Measurements from ENCODE around the gene USP19. TPM values are rescaled to one million over a fixed set of nuclear protein-coding genes. Genes with fewer than 3 reads are reported as not detected.

USP19 gene
- total RNA-seq, 1 donor from 2014 or later: 63.9 TPM

GRCh38 chr3:49098910-49099630 is 21.6 kb downstream of the USP19 start:
- ATAC-seq: no peak
- TF ChIP-seq, protein P1, sequence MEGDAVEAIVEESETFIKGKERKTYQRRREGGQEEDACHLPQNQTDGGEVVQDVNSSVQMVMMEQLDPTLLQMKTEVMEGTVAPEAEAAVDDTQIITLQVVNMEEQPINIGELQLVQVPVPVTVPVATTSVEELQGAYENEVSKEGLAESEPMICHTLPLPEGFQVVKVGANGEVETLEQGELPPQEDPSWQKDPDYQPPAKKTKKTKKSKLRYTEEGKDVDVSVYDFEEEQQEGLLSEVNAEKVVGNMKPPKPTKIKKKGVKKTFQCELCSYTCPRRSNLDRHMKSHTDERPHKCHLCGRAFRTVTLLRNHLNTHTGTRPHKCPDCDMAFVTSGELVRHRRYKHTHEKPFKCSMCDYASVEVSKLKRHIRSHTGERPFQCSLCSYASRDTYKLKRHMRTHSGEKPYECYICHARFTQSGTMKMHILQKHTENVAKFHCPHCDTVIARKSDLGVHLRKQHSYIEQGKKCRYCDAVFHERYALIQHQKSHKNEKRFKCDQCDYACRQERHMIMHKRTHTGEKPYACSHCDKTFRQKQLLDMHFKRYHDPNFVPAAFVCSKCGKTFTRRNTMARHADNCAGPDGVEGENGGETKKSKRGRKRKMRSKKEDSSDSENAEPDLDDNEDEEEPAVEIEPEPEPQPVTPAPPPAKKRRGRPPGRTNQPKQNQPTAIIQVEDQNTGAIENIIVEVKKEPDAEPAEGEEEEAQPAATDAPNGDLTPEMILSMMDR (IDR thresholded peaks at IDR 0.05): no peak
- no peak for DNase-seq
- intact Hi-C loops (cut with DNase I): no loop called here
- peaks cover 57% of the 10 kb centered on the region for H3K36me3 ChIP-seq
- H3K4me3 ChIP-seq: no peak overlapping the region
- H3K9me3 ChIP-seq: no peaks in the 10 kb centered on the region
- no peaks in the 10 kb centered on the region for H3K27me3 ChIP-seq
- no peak overlapping the region for H3K27ac ChIP-seq
- peaks cover 18% of the 10 kb centered on the region for H3K4me1 ChIP-seq

DNA sequence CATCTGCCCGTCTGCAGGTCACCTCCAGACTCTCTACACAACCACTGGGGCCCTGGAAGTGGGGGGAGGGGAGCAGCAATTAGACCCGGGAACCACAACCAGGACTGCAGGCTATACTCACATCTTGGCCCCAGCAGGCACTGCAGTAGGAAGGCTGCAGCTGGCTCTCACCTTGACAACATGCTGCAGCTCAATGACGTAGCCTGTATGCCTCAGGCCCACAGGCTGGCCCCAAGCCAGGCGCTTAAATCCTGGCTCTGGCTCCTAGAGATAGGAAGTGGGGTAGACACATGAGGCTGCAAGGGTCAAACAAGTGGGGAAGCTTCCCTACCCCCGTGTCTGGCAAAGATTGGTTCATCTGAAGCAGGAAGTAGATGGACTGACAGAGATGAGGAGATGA is 22.2 kb downstream of the USP19 start:
- Histone ChIP-seq H3K9me3 (no peaks in the 10 kb centered on the region), H3K27ac (no peak overlapping the region), H3K4me3 (no peak overlapping the region), H3K27me3 (no peaks in the 10 kb centered on the region), H3K4me1 (peaks cover 12% of the 10 kb centered on the region), H3K36me3 (peaks cover 57% of the 10 kb centered on the region)
- DNase-seq: no peak
- ATAC-seq: no peak
- TF ChIP-seq, protein P1 (IDR thresholded peaks at IDR 0.05): no peak
- intact Hi-C loops (cut with DNase I): no loop called here

DNA sequence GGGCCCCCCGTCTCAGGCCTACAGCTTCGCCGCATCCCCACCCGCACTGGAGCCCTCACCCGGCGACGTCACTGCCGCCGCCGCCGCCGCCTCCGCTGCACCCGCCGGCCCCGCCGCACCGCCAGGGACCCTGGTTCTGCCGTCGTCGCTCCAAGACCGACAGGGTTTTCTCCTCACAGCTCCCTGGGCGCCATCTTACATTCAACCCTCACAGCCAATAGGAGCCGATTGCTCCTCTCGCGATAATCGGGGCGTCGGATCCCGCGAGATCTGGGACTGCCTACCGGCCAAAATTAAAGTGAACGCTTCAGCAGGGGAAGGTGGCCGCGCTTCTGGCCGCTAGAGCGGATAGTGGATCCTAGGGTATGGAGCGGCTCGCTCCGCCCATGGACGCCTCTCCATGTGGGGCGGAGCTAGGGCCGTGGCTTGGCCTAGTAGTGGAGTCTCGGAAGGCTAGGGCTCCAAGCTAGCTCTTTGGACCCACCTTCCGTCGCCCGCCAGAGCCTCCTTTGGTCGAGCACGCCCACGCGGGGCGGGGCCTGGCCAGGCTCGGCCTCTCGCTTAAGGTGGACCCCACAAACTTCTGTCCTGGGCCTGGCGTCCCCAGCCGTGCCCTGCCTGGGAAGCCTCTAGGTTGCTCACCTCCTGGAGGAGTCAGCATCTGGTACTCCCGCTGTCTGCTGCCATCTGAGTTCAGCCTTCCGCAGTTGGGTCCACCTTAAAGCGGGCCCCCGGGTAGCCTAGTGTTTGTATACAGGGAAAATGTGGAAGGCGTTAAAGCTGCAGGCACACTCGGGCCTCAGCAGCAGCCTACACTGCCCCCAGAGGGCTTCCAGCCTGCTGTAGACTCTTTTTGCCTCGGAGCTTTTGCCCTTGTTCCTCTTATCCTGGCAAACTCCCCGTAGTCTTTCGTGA is 26.5 kb downstream of the USP19 start, which contains the start of gene QRICH1:
Gene QRICH1, minus strand, starts transcription at position 219 of the 915 bp plus-strand sequence. CDS start 17,054 bp downstream, outside the sequence.
- intact Hi-C loops (cut with DNase I): no loop called here
- Histone ChIP-seq H3K27me3 (no peaks in the 10 kb centered on the region), H3K36me3 (peaks cover 23% of the 10 kb centered on the region), H3K9me3 (no peaks in the 10 kb centered on the region), H3K4me1 (peaks cover 32% of the 10 kb centered on the region), H3K4me3 (peak within 1 kb of the TSS; percentile 77), H3K27ac (peak within 1 kb of the TSS; percentile 89)
- DNase-seq (peak; percentile 98), ATAC-seq (peak; percentile 93)
- TF ChIP-seq, protein P1 (IDR thresholded peaks at IDR 0.05): peak; percentile 48

- intact Hi-C loops (cut with DNase I): no loop called here
- Histone ChIP-seq H3K27ac (peak overlapping the region; percentile 89), H3K9me3 (no peaks in the 10 kb centered on the region), H3K36me3 (peaks cover 14% of the 10 kb centered on the region), H3K27me3 (no peaks in the 10 kb centered on the region), H3K4me1 (peaks cover 37% of the 10 kb centered on the region), H3K4me3 (peak overlapping the region; percentile 77)
- DNase-seq: peak; percentile 91
- ATAC-seq: peak; percentile 70
- TF ChIP-seq, protein P1 (IDR thresholded peaks at IDR 0.05): no peak
These were observed 27.4 kb downstream of the USP19 start for GRCh38 chr3:49092938-49093852.

DNA sequence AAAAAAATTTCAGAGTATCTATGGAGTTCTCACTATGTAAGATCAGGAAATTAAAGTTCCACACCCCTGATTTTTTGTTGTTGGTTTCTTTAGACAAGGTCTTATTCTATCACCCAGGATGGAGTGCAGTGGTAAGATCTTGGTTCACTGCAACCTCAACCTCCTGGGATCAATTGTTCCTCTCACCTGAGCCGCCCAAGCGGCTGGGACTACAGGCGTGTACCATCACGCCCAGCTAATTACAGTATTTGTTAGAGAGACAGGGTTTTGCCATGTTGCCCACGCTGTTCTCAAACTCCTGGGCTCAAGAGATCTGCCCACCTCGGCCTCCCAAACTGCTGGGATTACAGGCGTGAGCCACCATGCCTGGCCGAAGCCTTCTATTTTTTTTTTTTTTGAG is 39.2 kb downstream of the USP19 start:
- no peaks in the 10 kb centered on the region for H3K4me1 ChIP-seq
- TF ChIP-seq, protein P1 (IDR thresholded peaks at IDR 0.05): no peak
- no peaks in the 10 kb centered on the region for H3K9me3 ChIP-seq
- H3K4me3 ChIP-seq: no peak overlapping the region
- no peak for ATAC-seq
- no peak for DNase-seq
- peaks cover 30% of the 10 kb centered on the region for H3K36me3 ChIP-seq
- H3K27ac ChIP-seq: no peak overlapping the region
- no peaks in the 10 kb centered on the region for H3K27me3 ChIP-seq
- intact Hi-C loops (cut with DNase I): no loop called here
